Mammary epithelial cell (primary cell): ENCODE measurements around the gene RNF128.

Experiments used
- EZH2 ChIP-seq: IDR thresholded peaks from 2 replicates; pipeline ENCODE4 v1.6.1; 2012; ENCODE audit warnings: low read length, inconsistent platforms, borderline replicate concordance
- TF ChIP-seq, protein P1 (sequence below), 2 donors: IDR thresholded peaks in 1 of 2; conservative IDR thresholded peaks in 1 of 2; 2 replicates each; pipeline ENCODE4 v1.5.1; 2011 to 2012; ENCODE audit warnings: inconsistent platforms in 2 of 2, low read length in 2 of 2, mild to moderate bottlenecking in 2 of 2, control low read depth in 1 of 2, low read depth in 1 of 2; ENCODE audit not compliant: insufficient read depth in 1 of 2; ENCODE audit errors: extremely low read depth in 1 of 2

DNA sequence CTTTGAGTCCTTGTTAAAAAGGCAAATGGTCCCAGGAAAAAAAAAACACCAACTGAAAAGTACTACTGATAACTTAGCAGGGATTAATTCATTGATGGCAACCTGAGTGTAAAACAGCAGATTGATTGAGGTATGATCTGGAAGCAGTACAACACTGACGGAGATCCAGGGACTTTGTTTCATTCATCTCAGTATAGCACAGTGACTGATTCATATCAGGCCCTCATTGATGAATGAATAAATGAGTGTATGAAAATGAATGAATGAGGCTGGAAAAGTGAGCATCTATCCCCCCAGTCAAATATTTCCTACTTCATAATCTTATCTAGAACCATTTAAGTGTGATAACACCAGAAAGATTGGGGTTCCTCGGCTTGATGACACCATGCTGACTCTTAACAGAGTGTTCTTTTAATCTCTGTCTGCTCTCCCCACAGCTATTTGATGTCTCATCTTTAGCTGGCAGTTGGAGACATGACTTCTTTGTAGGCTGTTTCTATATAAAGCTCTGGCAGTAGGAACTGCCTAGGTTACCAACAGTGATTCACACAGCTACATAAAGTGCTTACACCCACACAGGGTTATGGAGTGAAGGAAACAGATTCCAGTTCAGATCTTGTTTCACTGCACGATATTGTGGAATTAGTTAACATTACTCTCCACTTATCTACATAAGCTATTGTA lies 18.6 kb upstream of the RNF128 start:
- TF ChIP-seq, protein P1, sequence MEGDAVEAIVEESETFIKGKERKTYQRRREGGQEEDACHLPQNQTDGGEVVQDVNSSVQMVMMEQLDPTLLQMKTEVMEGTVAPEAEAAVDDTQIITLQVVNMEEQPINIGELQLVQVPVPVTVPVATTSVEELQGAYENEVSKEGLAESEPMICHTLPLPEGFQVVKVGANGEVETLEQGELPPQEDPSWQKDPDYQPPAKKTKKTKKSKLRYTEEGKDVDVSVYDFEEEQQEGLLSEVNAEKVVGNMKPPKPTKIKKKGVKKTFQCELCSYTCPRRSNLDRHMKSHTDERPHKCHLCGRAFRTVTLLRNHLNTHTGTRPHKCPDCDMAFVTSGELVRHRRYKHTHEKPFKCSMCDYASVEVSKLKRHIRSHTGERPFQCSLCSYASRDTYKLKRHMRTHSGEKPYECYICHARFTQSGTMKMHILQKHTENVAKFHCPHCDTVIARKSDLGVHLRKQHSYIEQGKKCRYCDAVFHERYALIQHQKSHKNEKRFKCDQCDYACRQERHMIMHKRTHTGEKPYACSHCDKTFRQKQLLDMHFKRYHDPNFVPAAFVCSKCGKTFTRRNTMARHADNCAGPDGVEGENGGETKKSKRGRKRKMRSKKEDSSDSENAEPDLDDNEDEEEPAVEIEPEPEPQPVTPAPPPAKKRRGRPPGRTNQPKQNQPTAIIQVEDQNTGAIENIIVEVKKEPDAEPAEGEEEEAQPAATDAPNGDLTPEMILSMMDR (conservative IDR thresholded peaks at IDR 0.05 in 1 of 2, IDR thresholded peaks at IDR 0.05 in 1 of 2; ENCODE audit: extremely low read depth in 1 of 2, insufficient read depth in 1 of 2, low read depth in 1 of 2, low read length in 2 of 2): no peak
- no peak for TF ChIP-seq EZH2
